H1 (cell line): ENCODE data around the gene SPPL3. TPM values are rescaled to one million over a fixed set of nuclear protein-coding genes. Genes with fewer than 3 reads are reported as not detected.

Experiments used
- CHD1 ChIP-seq: IDR thresholded peaks from 2 replicates; pipeline ENCODE4 v1.6.1; 2012; ENCODE audit warnings: low read depth, low read length, improper control_type of control experiment
- CHD2 ChIP-seq: IDR thresholded peaks from 2 replicates; pipeline ENCODE4 v1.6.1; 2012; ENCODE audit warnings: low read length, improper control_type of control experiment
- CREB1 ChIP-seq: IDR thresholded peaks from 2 replicates; pipeline ENCODE4 v1.6.1; 2012; ENCODE audit warnings: inconsistent platforms
- JUN ChIP-seq: IDR thresholded peaks from 2 replicates; pipeline ENCODE4 v1.6.1; 2011; ENCODE audit warnings: low read depth, mild to moderate bottlenecking, improper control_type of control experiment, low read length
- KDM1A ChIP-seq: fragments of 200-600, 300-600 bp; sonication (generic); IDR thresholded peaks from 2 replicates; pipeline ENCODE4 v1.7.1; 2016; ENCODE audit warnings: mild to moderate bottlenecking, low read length, borderline replicate concordance
- MAFK ChIP-seq: IDR thresholded peaks from 2 replicates; pipeline ENCODE4 v1.6.1; 2012; ENCODE audit warnings: low read depth, mild to moderate bottlenecking, improper control_type of control experiment, low read length
- NANOG ChIP-seq: IDR thresholded peaks from 2 replicates; pipeline ENCODE4 v1.6.1; 2011; ENCODE audit warnings: low read length, low read depth, mild to moderate bottlenecking, inconsistent platforms; ENCODE audit not compliant: insufficient read depth, poor library complexity, severe bottlenecking
- PHF8 ChIP-seq: fragments of 200-600 bp; sonication (generic); conservative IDR thresholded peaks from 2 replicates; pipeline ENCODE4 v1.7.1; 2012; ENCODE audit warnings: low read depth, mild to moderate bottlenecking, inconsistent platforms, low read length, moderate library complexity
- SIRT6 ChIP-seq: IDR thresholded peaks from one replicate; pipeline ENCODE4 v1.7.1; 2012; ENCODE audit warnings: low read length, inconsistent platforms
- SRF ChIP-seq: IDR thresholded peaks from 2 replicates; pipeline ENCODE4 v1.6.1; 2011; ENCODE audit warnings: mild to moderate bottlenecking, low read depth, low read length, moderate library complexity
- SUZ12 ChIP-seq: fragments of 200-600 bp; sonication (generic); IDR thresholded peaks from 2 replicates; pipeline ENCODE4 v1.6.1; 2012; ENCODE audit warnings: mild to moderate bottlenecking, inconsistent platforms, low read length, moderate library complexity, mixed read lengths
- polyA plus RNA-seq, 7 experiments: library from polyadenylated mRNA; depleted of rRNA in 3 of 7; stranded (reverse) in 5 of 7; unstranded in 2 of 7; fragments of >200 nt in 5 of 7; fragments of 200-250 nt in 2 of 7; gene quantifications; 1 replicate in 5 of 7; 2 replicates in 1 of 7; 4 replicates in 1 of 7; pipeline versions ENCODE4 v1.2.1 to v1.2.3, GENCODE V29; 2011 to 2013; ENCODE audit warnings: missing spikeins in 2 of 7, mixed read lengths in 2 of 7
- total RNA-seq: library from RNA; stranded (reverse); fragmentation: NEBNext Ultra II Directional; extraction: Animal tissue kit (Norgen Biotek cat#: 25700); gene quantifications from 2 replicates; pipeline ENCODE4 v1.2.1, GENCODE V29; 2021
- TF ChIP-seq, protein P1 (sequence below): fragments of 300-600 bp; sonication (generic); IDR thresholded peaks from 2 replicates; pipeline ENCODE4 v1.7.1; 2012; ENCODE audit warnings: low read length, moderate library complexity, mild to moderate bottlenecking, inconsistent platforms; ENCODE audit not compliant: insufficient replicate concordance
- TF ChIP-seq, protein P2 (sequence below): IDR thresholded peaks from 2 replicates; pipeline ENCODE4 v1.6.1; 2012; ENCODE audit warnings: inconsistent platforms

SPPL3 gene
- total and polyA plus RNA-seq, 2 of the 8 experiments (the other 6 are each of a cell fraction or from before 2014, with no cell fraction given) = 27.3 to 48.4 TPM

DNA sequence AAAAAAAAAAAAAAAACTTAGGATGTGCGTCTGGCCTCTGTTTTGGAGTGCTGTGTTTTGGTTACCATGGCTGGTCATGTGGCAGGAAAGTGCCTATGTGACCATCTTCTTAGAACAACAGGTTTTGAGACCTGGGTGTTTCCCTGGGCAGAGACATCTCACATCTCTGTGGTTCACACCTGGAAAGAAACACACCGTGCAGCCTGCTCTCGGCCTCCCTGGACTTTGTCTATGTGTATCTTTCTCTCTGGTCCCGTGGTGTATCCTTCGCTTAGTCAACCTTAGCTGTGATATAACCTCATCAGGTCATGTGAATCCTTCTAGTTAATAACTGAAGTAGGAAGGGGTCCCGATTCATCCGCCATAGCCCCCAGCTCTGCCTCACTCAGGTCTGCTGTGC, 155.9 kb downstream of the SPPL3 start (continued):
- TF ChIP-seq, protein P1, sequence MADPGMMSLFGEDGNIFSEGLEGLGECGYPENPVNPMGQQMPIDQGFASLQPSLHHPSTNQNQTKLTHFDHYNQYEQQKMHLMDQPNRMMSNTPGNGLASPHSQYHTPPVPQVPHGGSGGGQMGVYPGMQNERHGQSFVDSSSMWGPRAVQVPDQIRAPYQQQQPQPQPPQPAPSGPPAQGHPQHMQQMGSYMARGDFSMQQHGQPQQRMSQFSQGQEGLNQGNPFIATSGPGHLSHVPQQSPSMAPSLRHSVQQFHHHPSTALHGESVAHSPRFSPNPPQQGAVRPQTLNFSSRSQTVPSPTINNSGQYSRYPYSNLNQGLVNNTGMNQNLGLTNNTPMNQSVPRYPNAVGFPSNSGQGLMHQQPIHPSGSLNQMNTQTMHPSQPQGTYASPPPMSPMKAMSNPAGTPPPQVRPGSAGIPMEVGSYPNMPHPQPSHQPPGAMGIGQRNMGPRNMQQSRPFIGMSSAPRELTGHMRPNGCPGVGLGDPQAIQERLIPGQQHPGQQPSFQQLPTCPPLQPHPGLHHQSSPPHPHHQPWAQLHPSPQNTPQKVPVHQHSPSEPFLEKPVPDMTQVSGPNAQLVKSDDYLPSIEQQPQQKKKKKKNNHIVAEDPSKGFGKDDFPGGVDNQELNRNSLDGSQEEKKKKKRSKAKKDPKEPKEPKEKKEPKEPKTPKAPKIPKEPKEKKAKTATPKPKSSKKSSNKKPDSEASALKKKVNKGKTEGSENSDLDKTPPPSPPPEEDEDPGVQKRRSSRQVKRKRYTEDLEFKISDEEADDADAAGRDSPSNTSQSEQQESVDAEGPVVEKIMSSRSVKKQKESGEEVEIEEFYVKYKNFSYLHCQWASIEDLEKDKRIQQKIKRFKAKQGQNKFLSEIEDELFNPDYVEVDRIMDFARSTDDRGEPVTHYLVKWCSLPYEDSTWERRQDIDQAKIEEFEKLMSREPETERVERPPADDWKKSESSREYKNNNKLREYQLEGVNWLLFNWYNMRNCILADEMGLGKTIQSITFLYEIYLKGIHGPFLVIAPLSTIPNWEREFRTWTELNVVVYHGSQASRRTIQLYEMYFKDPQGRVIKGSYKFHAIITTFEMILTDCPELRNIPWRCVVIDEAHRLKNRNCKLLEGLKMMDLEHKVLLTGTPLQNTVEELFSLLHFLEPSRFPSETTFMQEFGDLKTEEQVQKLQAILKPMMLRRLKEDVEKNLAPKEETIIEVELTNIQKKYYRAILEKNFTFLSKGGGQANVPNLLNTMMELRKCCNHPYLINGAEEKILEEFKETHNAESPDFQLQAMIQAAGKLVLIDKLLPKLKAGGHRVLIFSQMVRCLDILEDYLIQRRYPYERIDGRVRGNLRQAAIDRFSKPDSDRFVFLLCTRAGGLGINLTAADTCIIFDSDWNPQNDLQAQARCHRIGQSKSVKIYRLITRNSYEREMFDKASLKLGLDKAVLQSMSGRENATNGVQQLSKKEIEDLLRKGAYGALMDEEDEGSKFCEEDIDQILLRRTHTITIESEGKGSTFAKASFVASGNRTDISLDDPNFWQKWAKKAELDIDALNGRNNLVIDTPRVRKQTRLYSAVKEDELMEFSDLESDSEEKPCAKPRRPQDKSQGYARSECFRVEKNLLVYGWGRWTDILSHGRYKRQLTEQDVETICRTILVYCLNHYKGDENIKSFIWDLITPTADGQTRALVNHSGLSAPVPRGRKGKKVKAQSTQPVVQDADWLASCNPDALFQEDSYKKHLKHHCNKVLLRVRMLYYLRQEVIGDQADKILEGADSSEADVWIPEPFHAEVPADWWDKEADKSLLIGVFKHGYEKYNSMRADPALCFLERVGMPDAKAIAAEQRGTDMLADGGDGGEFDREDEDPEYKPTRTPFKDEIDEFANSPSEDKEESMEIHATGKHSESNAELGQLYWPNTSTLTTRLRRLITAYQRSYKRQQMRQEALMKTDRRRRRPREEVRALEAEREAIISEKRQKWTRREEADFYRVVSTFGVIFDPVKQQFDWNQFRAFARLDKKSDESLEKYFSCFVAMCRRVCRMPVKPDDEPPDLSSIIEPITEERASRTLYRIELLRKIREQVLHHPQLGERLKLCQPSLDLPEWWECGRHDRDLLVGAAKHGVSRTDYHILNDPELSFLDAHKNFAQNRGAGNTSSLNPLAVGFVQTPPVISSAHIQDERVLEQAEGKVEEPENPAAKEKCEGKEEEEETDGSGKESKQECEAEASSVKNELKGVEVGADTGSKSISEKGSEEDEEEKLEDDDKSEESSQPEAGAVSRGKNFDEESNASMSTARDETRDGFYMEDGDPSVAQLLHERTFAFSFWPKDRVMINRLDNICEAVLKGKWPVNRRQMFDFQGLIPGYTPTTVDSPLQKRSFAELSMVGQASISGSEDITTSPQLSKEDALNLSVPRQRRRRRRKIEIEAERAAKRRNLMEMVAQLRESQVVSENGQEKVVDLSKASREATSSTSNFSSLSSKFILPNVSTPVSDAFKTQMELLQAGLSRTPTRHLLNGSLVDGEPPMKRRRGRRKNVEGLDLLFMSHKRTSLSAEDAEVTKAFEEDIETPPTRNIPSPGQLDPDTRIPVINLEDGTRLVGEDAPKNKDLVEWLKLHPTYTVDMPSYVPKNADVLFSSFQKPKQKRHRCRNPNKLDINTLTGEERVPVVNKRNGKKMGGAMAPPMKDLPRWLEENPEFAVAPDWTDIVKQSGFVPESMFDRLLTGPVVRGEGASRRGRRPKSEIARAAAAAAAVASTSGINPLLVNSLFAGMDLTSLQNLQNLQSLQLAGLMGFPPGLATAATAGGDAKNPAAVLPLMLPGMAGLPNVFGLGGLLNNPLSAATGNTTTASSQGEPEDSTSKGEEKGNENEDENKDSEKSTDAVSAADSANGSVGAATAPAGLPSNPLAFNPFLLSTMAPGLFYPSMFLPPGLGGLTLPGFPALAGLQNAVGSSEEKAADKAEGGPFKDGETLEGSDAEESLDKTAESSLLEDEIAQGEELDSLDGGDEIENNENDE = no peak
- no peak for TF ChIP-seq CREB1
- no peak for TF ChIP-seq KDM1A
- TF ChIP-seq SIRT6 = no peak
- no peak for TF ChIP-seq SUZ12
- no peak for TF ChIP-seq CHD1
- no peak for TF ChIP-seq JUN
- TF ChIP-seq CHD2 = no peak
- no peak for TF ChIP-seq SRF
- TF ChIP-seq NANOG = no peak
- TF ChIP-seq, protein P2, sequence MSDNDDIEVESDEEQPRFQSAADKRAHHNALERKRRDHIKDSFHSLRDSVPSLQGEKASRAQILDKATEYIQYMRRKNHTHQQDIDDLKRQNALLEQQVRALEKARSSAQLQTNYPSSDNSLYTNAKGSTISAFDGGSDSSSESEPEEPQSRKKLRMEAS = no peak
- no peak for TF ChIP-seq MAFK
- no peak for TF ChIP-seq PHF8
